GM18502 (cell line): ENCODE results near the gene CEBPA.
A peak's percentile ranks its signal among the peaks of the same experiment; 100 is the strongest.

Experiments used
- ATAC-seq: cut with Tn5 transposase; IDR thresholded peaks from one replicate; pipeline ENCODE4 v1.9.1; 2021; ENCODE audit warnings: mild to moderate bottlenecking; ENCODE audit not compliant: unreplicated experiment, poor library complexity

CEBPA gene

DNA sequence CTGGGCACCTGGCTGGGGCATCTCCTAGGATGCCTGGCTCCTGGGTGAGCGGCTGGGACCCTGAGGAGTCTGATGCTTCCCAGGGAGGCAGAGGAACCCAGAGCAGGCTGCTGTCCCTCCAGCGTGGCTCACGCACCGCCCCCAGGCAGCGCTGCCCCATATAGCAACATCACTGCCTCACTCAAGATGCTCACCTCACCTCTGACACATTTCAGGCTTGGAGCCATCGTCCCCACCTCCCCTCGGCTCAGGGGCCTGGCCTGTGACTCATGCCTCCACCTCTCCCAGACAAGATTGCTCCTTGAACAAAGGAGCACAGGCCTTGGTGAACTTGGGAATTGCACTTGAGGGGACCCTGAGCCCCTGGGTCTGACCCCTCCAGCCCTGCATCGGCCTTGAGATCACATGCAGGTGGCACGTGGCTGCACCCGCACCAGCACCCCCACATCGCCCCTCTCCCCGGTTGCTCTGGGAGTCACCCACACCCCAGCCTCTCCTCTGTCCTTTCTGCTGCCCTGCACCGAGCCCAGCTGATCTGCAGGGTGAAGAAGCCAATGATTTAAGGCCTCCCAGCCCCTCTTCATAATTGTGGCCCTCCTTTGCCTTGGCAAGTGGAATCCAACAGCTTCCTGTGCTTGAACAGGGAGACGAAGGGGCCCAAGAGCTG lies 11.2 kb downstream of the CEBPA start:
- no peak for ATAC-seq

DNA sequence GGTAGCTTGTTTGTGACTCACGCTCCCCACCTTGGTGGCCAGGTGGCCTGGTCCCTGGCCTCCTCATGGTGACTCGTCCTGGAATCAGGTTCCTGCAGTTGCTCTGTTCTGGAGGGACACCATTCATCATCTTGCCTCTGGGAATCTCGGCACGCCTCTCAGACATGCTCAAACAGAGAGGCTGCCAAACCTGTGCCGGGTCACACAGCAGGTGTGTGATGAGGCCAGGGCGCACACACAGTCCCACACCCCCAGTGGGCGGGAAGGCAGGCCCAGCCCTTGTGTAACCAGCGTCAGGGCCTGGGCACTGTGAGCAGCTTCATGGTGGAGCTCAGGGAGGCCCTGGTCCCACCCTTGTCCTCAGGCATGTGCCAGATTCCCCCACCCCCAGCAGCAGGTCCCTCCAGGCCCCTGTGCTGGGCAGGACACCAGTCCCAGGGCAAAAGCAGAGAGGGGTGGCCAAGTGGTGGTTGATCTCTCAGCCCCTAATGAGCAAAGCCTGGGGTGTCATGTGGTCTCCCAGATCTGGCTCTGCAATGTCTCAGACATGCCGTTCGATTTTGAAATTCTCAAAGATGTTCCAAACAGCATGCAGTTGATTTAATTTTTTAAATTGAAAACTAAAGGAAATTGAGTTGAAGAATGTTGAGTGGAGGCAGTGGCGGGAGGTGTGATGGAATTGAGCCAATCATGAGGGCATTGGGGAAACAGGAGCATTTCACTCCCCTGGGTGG lies 12.1 kb downstream of the CEBPA start:
- ATAC-seq = no peak

DNA sequence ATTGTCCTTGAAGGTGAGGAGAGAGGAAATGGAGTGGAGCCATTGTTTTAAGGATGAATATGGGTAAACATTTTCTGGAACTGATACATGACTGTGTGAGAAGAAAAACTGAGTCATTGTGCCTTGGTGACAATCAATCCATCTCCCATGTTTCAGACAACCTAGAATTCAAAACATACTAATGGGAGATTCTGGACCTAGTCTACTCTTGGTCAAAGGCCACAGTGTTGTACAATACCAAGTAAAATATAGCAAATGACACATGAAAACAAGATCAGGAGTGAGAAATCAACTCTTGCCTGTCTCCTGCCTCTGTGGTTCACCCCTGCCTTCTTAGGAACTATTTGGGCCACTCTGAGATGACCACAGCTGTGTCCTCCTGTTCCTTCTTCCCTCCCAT lies 13.1 kb downstream of the CEBPA start:
- ATAC-seq = no peak

DNA sequence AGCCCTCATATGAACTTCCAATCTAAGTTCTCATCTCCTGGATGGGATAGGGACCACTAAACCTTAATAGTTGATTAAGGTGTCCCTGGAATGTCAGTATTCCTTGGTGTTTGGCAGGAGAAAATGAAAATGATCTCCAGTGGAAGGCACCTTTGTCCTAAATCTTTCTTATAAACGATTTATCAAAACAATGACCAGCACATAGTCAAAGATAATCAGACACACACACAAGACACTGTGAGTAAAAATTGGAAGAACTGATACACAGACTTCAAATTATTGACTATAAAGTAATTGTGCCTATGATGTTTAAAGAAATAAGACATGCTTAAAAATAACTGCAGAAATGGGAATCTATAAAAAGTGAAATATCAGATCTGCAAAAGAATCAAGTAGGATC lies 13.7 kb downstream of the CEBPA start:
- no peak for ATAC-seq

DNA sequence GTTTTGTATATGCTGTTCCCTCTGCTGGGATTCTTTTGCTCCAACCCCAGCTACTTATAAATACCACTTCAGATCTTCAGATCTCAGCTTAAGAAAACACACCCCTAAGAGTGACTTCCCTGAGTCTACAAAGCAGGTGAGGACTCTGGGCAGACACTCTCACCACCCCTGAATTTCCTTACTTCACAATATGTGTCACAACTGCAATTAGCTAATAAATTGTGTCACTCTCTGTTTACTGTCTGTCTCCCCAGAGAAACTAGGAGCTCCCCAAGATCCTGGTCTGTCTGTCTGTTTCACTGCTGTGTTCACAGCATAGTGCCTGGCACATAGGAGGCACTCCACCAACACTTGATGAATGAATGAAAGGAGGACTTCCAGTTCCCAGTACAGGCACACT lies 14.4 kb downstream of the CEBPA start:
- no peak for ATAC-seq

DNA sequence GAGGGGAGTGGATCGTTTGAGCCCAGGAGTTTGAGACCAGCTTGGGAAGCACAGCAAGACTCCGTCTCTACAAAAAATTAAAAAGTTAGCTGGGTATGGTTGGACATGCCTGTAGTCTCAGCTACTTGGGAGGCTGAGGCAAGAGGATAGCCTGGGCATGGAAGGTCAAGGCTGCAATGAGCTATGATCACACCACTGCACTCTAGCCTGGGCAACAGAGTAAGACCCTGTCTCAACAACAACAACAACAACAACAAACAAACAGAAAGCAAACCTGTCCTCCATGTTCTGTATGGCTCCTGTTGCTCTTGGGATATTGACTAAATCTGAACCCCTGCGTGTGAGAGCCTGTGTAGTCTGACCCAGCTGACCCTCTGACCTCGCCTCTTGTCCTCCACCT lies 14.9 kb downstream of the CEBPA start:
- ATAC-seq = no peak

DNA sequence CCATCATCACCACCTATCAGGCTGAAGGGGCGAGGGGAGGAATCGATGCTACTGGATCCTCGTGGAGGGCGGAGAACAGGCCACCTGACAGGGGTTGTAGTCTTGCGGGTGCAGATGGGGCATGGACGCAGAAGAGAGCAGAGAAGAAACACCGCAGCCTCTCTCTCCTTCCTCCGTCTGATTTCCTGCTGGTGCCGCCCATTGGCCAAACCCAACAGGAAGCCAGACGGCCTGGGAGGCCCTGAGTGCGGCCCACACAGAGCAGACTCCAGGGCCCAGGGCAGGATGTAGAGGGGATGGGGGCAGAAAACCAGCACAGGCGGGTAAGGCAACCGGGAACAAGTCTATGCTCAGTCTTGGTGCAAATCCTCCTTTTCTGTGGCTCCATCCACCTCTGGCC lies 15.4 kb downstream of the CEBPA start:
- ATAC-seq = no peak

DNA sequence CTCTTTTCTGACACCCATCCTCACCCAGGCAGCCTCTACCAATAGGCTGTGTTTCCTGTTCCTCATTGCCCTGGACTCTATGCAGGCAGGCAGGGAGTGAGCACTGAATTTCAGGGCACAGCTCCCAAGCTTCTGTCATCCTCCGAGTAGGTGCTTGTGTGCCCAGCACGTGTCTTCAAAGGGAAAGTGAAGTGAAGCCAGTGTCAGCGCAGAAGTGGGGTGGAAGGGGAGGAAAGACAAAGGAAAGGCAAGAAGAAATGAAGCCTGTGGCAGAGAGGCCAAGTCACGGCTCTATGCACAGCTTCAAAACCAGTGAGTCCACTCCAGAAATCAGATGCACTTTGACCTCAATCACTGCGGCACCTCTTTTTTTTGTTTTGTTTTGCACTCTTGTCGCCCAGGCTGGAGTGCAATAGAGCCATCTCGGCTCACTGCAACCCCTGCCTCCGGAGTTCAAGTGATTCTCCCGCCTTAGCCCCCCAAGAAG lies 16.9 kb downstream of the CEBPA start:
- ATAC-seq = no peak

DNA sequence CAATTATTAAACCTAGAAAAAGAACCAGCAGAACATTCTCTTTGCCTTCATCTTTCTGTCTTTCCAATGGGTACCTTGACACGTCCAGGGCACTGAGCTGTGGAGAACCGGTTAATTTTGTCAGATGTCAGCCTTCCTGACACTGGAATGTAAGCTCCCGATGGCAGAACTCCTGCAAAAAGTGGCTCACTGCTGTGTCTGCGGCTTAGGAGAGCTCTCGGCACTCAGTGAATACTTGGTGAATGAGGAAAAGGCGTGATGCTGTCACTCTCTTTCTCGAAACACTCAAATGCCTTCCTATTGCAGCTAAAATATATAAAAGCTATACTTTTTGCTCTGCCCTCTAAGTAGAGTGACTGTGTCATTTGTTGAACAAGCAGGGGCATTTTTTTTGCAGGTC lies 17.6 kb downstream of the CEBPA start:
- no peak for ATAC-seq

DNA sequence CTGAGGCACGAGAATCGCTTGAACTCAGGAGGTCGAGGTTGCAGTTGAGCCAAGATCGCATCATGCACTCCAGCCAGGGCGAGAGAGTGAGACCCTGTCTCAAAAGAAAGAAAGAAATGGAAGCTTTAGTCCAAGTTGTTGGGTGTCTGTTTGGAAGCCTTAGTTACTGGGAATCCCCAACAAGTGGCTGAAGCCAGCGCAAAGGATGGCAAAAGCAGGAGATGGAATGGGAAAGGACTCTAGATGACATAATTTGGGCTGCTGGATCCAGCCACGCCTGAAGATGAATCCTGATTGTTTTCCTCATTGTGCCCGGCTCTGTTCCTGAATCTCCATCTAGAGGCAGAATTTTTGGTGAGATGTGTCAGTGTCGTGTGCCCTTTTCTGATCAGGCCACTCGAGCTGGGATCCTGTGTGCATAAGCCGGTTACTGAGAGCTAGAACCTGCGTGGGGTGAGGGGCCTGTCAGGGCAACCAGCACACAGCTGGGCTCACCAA lies 18.1 kb downstream of the CEBPA start:
- ATAC-seq = no peak

DNA sequence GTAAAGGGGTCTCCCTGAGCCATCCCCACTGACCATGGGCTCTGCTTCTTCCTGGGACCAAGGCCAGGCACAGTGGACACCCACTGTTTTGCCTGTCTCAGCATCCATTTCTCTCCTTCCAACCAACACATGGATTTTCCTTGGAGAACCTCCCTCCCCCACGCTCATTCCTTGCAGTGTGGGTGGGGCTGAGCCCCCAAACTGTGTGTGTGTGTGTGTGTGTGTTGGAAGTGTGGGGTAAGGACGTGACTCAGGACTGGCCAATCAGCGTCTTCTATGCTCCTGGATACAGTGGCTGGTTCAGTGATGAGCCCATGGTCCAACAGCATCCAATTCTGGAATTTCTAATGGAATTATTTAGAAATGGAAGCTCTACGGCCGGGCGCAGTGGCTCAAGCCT lies 18.7 kb downstream of the CEBPA start:
- no peak for ATAC-seq

DNA sequence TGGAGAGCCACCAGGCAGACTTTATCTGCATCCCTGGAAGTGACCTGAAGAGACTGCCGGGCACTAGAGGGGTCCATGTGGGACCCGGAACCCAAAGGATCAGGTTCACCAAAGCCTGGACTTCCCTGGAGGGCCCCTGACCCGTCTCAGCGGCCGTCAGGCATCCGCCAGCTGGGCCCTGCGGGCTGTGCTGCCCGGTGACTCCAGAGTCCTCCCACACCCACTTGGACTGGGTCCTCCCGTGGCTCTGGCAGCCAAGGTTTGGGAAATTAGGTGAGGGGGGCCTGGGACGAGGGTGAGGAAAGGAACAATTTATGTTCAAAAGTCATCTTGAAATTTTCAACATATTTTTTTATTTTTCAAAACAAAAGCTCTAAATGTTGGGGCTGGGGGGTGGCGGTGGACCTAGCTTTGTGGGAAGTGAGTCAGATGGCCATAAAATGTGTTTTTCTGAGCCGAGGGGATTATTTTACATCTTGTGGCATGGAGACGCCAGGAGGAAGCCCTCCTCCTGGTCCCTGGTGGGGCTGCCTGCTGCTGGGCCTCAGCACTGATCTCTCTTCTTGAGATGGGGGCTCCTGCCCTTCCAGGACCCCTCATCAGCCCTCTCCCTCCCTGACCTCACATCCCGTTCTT lies 20.2 kb downstream of the CEBPA start:
- ATAC-seq = no peak

DNA sequence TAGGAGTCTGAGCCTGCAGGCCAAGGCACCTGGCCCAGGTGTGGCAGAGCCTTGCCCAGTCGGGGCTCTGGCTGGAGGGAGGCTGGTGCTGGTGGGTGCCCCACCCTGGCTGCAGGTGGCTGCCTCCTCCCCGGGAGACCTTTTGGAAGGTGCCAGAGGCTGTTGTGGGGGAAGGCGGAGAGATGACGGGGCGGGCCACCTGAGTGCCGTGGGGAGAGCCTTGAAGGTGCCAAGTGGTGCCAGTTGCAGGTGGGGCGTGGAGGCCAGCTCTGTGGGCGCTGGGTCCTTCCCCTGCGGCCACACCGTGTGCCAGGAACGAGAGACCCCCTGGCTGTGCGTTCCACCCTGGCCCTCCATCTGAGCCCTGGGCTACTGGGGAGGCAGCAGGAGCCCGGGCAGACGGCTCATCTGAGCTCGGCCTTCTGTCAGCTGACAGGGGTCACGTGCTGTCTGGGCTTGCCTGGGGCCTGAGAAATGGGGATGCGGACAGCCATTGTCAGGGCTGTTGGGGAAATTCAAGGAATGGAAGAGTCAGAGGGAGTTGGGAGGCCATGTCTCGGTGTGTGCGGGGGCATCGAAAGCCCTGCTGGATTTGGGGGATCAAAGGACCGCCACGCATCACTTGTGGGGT lies 20.9 kb downstream of the CEBPA start:
- ATAC-seq = no peak

DNA sequence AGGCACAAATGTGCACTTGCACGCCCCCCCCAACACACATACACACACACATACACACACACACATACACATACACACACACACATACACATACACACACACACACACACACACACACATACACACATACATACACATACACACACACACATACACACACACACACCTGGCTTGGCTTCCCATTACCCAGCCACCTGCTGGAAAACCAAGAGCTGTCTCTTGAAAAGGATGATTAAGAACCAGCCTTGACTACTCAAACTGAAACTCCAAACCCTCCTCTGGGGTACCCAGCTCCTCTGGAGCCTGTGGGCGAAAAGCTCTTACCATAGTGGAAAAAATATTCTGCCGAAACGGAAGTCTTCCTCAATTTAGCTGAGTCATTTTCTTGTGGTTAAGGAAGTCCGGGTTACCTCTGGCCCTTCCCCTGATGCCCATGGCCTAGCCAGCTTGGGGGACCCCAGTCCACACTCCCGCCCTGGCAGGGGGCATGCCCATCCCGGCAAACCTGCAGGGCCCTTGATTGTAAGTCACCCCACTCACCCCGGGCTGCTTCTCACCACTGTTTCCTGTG lies 21.9 kb downstream of the CEBPA start:
- peak; percentile 92 for ATAC-seq

DNA sequence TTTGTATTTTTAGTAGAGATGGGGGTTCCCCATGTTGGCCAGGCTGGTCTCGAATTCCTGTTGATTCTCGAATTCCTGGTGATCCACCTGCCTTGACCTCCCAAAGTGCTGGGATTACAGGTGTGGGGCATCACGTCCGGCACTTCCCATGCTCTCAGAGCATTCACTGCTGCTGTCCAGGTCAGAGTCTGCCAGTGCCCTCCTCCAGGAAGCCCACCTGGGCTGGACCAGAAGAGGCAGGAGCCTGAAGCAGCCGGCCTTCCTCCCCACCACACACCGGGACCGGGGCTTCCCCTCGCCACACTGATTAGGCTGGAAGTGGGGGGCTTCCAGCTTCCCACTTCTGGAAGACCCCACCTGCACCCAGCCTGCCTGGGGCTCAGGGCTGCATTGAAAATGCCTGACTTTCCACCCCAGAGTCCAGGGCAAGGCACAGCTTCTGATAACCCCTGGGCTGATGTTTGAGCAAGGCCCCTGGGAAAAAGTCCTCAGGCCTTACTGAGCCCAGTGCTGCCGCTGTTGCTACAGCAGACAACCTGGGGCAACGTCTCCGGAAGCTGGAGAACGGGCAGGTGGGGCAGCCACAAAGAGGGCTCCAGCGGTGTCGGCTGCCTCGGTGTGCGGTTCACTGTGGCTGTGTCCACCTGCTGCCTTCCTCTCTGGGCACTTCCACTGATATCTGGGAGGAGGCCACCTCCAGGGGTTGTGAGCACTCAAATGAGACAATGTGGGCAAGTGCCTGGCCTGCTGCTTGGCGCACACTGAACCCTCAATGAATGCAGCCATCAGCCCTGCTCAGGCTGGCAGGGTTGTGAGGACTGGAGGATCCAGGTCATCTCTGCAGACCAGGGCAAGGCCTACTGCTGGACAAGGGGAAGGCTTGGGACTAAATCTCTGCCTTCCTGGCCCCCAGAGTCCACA lies 22.6 kb downstream of the CEBPA start:
- peak; percentile 4 for ATAC-seq

DNA sequence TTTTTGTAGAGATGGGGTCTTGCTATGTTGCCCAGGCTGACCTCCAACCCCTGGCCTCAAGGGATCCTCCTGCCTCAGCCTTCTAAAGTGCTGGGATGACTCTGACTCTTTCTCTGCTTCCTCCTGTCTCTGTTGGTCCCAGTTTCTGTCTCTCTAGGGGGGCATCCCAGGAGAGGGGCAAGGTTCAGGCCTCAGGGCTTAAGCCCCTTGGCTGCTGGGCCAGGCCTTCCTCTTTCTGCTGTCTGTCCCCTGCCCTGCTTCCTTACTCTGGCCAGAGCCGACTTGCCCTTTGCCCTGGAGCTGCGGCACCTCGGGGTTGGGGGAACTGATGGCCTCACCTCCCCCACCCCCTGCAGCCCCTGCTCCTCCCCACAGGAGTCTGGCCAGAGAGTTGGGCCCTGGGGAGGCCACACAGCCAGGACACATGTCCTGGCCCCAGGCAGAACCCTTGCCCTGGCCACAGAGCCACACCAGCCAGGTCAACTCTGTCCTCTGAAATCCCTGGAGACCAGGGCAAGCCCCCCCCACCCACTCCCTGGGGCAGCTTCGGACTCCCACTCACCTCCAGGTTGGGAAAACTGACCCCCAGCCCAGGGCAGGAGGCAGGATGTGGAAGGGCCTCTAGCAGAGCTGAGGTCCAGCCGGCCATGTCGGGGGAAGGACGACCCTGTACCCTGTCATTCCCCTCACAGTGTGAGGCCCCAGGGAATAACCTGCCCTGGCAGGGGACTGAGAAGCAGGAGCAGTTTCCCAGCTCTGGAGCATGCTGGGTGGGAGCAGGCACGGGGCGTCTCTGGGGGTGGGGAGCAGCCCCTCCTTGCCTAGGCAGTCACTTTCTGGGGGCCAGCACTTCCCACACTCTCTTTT lies 23.7 kb downstream of the CEBPA start:
- no peak for ATAC-seq

DNA sequence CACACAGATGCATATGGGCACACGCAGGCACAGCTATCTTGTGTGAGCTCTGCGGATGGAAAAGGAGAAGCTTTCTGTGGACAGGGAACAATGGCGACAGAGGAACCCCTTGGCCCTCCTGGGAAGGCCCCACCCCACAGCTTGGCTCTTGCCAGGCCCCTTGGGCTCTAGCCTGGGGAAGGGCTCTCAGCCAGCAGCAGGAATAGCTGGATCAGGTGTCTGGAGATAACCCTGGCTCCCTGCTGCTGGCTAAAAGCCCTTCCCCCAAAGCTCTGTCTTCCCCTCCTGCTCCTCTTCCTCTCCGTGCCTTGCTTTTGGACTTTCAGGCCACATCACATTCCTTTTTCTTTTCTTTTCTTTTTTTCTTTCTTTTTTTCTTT lies 24.3 kb downstream of the CEBPA start:
- ATAC-seq = no peak

DNA sequence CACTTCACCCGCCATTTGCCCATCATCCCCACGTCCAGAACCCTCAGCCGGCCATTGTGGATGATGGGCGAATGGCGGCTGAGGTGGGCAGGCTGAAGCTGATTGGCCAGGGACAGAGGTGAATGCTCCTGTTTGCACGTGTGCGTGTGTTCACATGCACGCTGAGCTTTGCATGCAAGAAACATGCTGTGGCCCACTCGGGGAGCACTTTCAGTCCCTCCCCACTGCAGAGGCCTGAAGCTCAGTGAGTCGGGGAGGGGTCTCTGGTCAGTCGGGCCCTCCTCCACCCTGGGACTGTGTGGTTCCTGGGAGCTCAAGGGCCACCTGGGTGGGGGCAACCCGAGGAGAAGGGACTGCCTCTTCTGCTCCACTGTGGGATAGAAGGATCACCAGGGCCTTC lies 24.9 kb downstream of the CEBPA start:
- no peak for ATAC-seq
